Activated CD8-positive, alpha-beta memory T cell treated with anti-CD3 and anti-CD28 coated beads for 36 hours (primary cell): ENCODE results near the gene CASQ1. TPM values are rescaled to one million over a fixed set of nuclear protein-coding genes. Genes with fewer than 3 reads are reported as not detected.

Source experiments
- CTCF ChIA-PET: fragments of 350-600 bp; sonication (Branson Sonifier 250); formaldehyde crosslinking; loops from one replicate; lab custom pipeline; 2021; ENCODE audit warnings: antibody characterized with exemption; lab: Charles Lee
- POLR2A ChIA-PET: fragments of 350-600 bp; sonication (Branson Sonifier 250); formaldehyde crosslinking; loops from one replicate; lab custom pipeline; 2021; ENCODE audit warnings: antibody characterized with exemption; lab: Charles Lee
- total RNA-seq, 2 experiments: library from RNA; stranded (reverse); gene quantifications; one replicate each; pipeline ENCODE4 v1.2.3, GENCODE V29; 2021

Gene CASQ1
- total RNA-seq, 2 experiments from 2014 or later, result not detected

GRCh38 chr1:160167056-160167455 is 23.3 kb upstream of the CASQ1 start:
- CTCF ChIA-PET, result no interaction called here
- POLR2A ChIA-PET, result no interaction called here

- ChIA-PET CTCF (no interaction called here), POLR2A (no interaction called here)
Observed at GRCh38 chr1:160167580-160167979, 22.8 kb upstream of the CASQ1 start.

- POLR2A ChIA-PET, result no interaction called here
- CTCF ChIA-PET, result no interaction called here
Observed at GRCh38 chr1:160168016-160168415, 22.4 kb upstream of the CASQ1 start.

- CTCF ChIA-PET, result interaction anchor here (0.7 to 1.5 kb wide), 3 partner anchors 67 to 90 kb away, joined by 3 to 4 read pairs (median 4); no protein-coding TSS in a partner anchor
- POLR2A ChIA-PET, result no interaction called here
Observed at GRCh38 chr1:160168609-160169369, 21.6 kb upstream of the CASQ1 start.

GRCh38 chr1:160169553-160170399 is 20.6 kb upstream of the CASQ1 start:
- ChIA-PET CTCF (interaction anchor here (0.7 to 1.5 kb wide), 4 partner anchors 68 to 91 kb away, joined by 3 to 4 read pairs (median 4); no protein-coding TSS in a partner anchor), POLR2A (no interaction called here)

- POLR2A ChIA-PET, result no interaction called here
Observed at GRCh38 chr1:160171354-160171753, 19.0 kb upstream of the CASQ1 start.

GRCh38 chr1:160171980-160172379 is 18.4 kb upstream of the CASQ1 start:
- CTCF ChIA-PET, result no interaction called here
- POLR2A ChIA-PET, result no interaction called here

More at GRCh38 chr1:160171354-160171753, 19.0 kb upstream of the CASQ1 start:
- CTCF ChIA-PET, result interaction anchor here (0.6 kb wide), 1 partner anchor 165 kb away, joined by 3 read pairs; no protein-coding TSS in a partner anchor

- POLR2A ChIA-PET, result no interaction called here
- CTCF ChIA-PET, result no interaction called here
Observed at GRCh38 chr1:160177231-160177630, 13.1 kb upstream of the CASQ1 start.

- ChIA-PET POLR2A (no interaction called here), CTCF (no interaction called here)
Observed at GRCh38 chr1:160177667-160178066, 12.7 kb upstream of the CASQ1 start.

- POLR2A ChIA-PET, result no interaction called here
Observed at GRCh38 chr1:160178731-160179130, 11.6 kb upstream of the CASQ1 start.

GRCh38 chr1:160179336-160179735 is 11.0 kb upstream of the CASQ1 start:
- POLR2A ChIA-PET, result no interaction called here
- CTCF ChIA-PET, result interaction anchor here (1.0 kb wide), 1 partner anchor 14 kb away, joined by 3 read pairs; no protein-coding TSS in a partner anchor

More at GRCh38 chr1:160178731-160179130, 11.6 kb upstream of the CASQ1 start:
- CTCF ChIA-PET, result interaction anchor here (1.0 kb wide), 1 partner anchor 15 kb away, joined by 3 read pairs; no protein-coding TSS in a partner anchor

- CTCF ChIA-PET, result no interaction called here
- POLR2A ChIA-PET, result no interaction called here
Observed at GRCh38 chr1:160186246-160186645, 4.1 kb upstream of the CASQ1 start.

- CTCF ChIA-PET, result no interaction called here
- POLR2A ChIA-PET, result no interaction called here
Observed at GRCh38 chr1:160186729-160187128, 3.6 kb upstream of the CASQ1 start.

GRCh38 chr1:160187407-160187806 is 3.0 kb upstream of the CASQ1 start:
- POLR2A ChIA-PET, result no interaction called here
- CTCF ChIA-PET, result no interaction called here

GRCh38 chr1:160188341-160188740 is 2.0 kb upstream of the CASQ1 start:
- POLR2A ChIA-PET, result no interaction called here
- CTCF ChIA-PET, result interaction anchor here (2.2 kb wide), 1 partner anchor 103 kb away, joined by 8 read pairs; no protein-coding TSS in a partner anchor

GRCh38 chr1:160191756-160192155 is 1.4 kb downstream of the CASQ1 start:
- ChIA-PET POLR2A (no interaction called here), CTCF (interaction anchor here (1.1 to 2.4 kb wide), 5 partner anchors 17 to 184 kb away, joined by 3 to 16 read pairs (median 11); no protein-coding TSS in a partner anchor)

GRCh38 chr1:160192234-160192633 is 1.9 kb downstream of the CASQ1 start:
- ChIA-PET POLR2A (no interaction called here), CTCF (interaction anchor here (1.1 to 2.4 kb wide), 7 partner anchors 9 to 183 kb away, joined by 3 to 16 read pairs (median 8); no protein-coding TSS in a partner anchor)

- ChIA-PET CTCF (interaction anchor here (0.6 to 2.4 kb wide), 23 partner anchors 8 to 353 kb away, joined by 3 to 18 read pairs (median 4); partner anchors contain the start of genes DCAF8 and PEX19), POLR2A (no interaction called here)
Observed at GRCh38 chr1:160193091-160193819, 2.9 kb downstream of the CASQ1 start.
